SK-N-SH (cell line): ENCODE measurements around the gene KY. TPM values are rescaled to one million over a fixed set of nuclear protein-coding genes. Genes with fewer than 3 reads are reported as not detected.

Source experiments
- CTCF ChIA-PET: fragments of 300-600, 350-600 bp; formaldehyde crosslinking; extraction: SDS; loops from one replicate; lab custom pipeline; 2021; lab: Yijun Ruan, JAX
- POLR2A ChIA-PET: fragments of 350-600 bp; sonication (Branson Sonifier 250); formaldehyde crosslinking; extraction: SDS; loops from one replicate; lab custom pipeline; 2020; ENCODE audit warnings: antibody characterized with exemption, inconsistent platforms; lab: Yijun Ruan, JAX
- DNase-seq: peaks from one replicate; pipeline ENCODE4 v3.0.0; 2012
- H2AFZ ChIP-seq: fragments of 200-600 bp; sonication (generic); 2 replicates; pipeline ENCODE4 v1.8.1; 2016; ENCODE audit warnings: antibody characterized with exemption, mild to moderate bottlenecking, low read depth
- H3F3A ChIP-seq: fragments of 200-600 bp; sonication (generic); replicated peaks from 2 replicates; pipeline ENCODE3; 2016; ENCODE audit warnings: antibody characterized with exemption, mild to moderate bottlenecking; ENCODE audit not compliant: insufficient read depth
- H3K27ac ChIP-seq, 2 experiments: fragments of 200-500 bp in 1 of 2; fragments of 200-600 bp in 1 of 2; sonication (Bioruptor generic) in 1 of 2; sonication (generic), shearing (Covaris generic) in 1 of 2; 2 replicates each; pipeline versions ENCODE4 v1.5.1 to v1.6.1; 2014 to 2016; ENCODE audit warnings: low read depth in 2 of 2, inconsistent platforms in 1 of 2, low read length in 1 of 2, mild to moderate bottlenecking in 1 of 2, mixed read lengths in 1 of 2
- H3K27me3 ChIP-seq: fragments of 200-600 bp; sonication (generic), shearing (Covaris generic); 2 replicates; pipeline ENCODE4 v1.6.1; 2016; ENCODE audit warnings: mixed run types; ENCODE audit not compliant: insufficient read depth
- H3K36me3 ChIP-seq, 2 experiments: fragments of 200-500 bp in 1 of 2; fragments of 200-600 bp in 1 of 2; sonication (Bioruptor generic) in 1 of 2; sonication (generic) in 1 of 2; replicated peaks in 1 of 2; 2 replicates each; pipeline versions ENCODE3 to v1.5.1; 2014 to 2016; ENCODE audit warnings: low read length in 1 of 2, mild to moderate bottlenecking in 1 of 2; ENCODE audit not compliant: insufficient read depth in 2 of 2, control insufficient read depth in 1 of 2
- H3K4me1 ChIP-seq, 2 experiments: fragments of 200-500 bp in 1 of 2; fragments of 200-600 bp in 1 of 2; sonication (Bioruptor generic) in 1 of 2; sonication (generic), shearing (Covaris generic) in 1 of 2; 2 replicates each; pipeline versions ENCODE4 v1.5.1 to v1.6.1; 2014 to 2016; ENCODE audit warnings: low read depth in 1 of 2, low read length in 1 of 2, mixed run types in 1 of 2; ENCODE audit not compliant: insufficient read depth in 2 of 2, control insufficient read depth in 1 of 2
- H3K4me2 ChIP-seq: fragments of 200-600 bp; sonication (generic), shearing (Covaris generic); 2 replicates; pipeline ENCODE4 v1.6.1; 2017; ENCODE audit warnings: mixed run types
- H3K4me3 ChIP-seq, 2 experiments: fragments of 200-500 bp in 1 of 2; fragments of 200-600 bp in 1 of 2; sonication (Bioruptor generic) in 1 of 2; sonication (generic), shearing (Covaris generic) in 1 of 2; 2 replicates each; pipeline versions ENCODE4 v1.5.1 to v1.8.1; 2014 to 2016; ENCODE audit warnings: low read depth in 2 of 2, inconsistent platforms in 1 of 2, low read length in 1 of 2, mild to moderate bottlenecking in 1 of 2, mixed read lengths in 1 of 2, moderate library complexity in 1 of 2
- H3K79me2 ChIP-seq: fragments of 200-600 bp; sonication (generic); 2 replicates; pipeline ENCODE4 v1.8.1; 2017; ENCODE audit warnings: mild to moderate bottlenecking; ENCODE audit not compliant: insufficient read depth
- H3K9ac ChIP-seq: fragments of 200-600 bp; sonication (generic); 2 replicates; pipeline ENCODE4 v1.6.1; 2017; ENCODE audit warnings: mixed run types
- H3K9me2 ChIP-seq: fragments of 200-600 bp; sonication (generic); 2 replicates; pipeline ENCODE4 v1.6.1; 2017; ENCODE audit warnings: mixed run types
- H3K9me3 ChIP-seq: fragments of 200-600 bp; sonication (generic); 2 replicates; pipeline ENCODE4 v1.6.1; 2017; ENCODE audit warnings: mixed run types, mild to moderate bottlenecking, moderate library complexity
- H4K20me1 ChIP-seq: fragments of 200-600 bp; sonication (generic); 2 replicates; pipeline ENCODE4 v1.6.1; 2017; ENCODE audit warnings: mild to moderate bottlenecking, mixed run types; ENCODE audit not compliant: insufficient read depth
- ELF1 ChIP-seq: IDR thresholded peaks from 2 replicates; pipeline ENCODE4 v1.4.0; 2012
- EZH2phosphoT487 ChIP-seq: fragments of 200-600 bp; sonication (generic); IDR thresholded peaks from 2 replicates; pipeline ENCODE4 v1.6.1; 2017; ENCODE audit warnings: low read depth, mixed run types, mild to moderate bottlenecking, antibody characterized with exemption, moderate library complexity, borderline replicate concordance
- FOSL2 ChIP-seq: IDR thresholded peaks from 2 replicates; pipeline ENCODE4 v1.4.0; 2012; ENCODE audit warnings: low read depth, mild to moderate bottlenecking, moderate library complexity, borderline replicate concordance
- FOXJ3 ChIP-seq: sonication (generic); formaldehyde crosslinking; IDR thresholded peaks from 2 replicates; pipeline ENCODE4 v1.5.1; 2020; ENCODE audit warnings: mild to moderate bottlenecking, missing genetic modification reagents
- FOXM1 ChIP-seq: IDR thresholded peaks from 2 replicates; pipeline ENCODE4 v1.4.0; 2012; ENCODE audit warnings: low read depth, mild to moderate bottlenecking
- GABPA ChIP-seq: IDR thresholded peaks from 2 replicates; pipeline ENCODE4 v1.4.0; 2012; ENCODE audit warnings: low read depth, mild to moderate bottlenecking
- GATA2 ChIP-seq: sonication (generic); formaldehyde crosslinking; IDR thresholded peaks from 2 replicates; pipeline ENCODE4 v1.5.0; 2020; ENCODE audit warnings: mild to moderate bottlenecking, missing genetic modification reagents
- MAX ChIP-seq: IDR thresholded peaks from 2 replicates; pipeline ENCODE4 v1.4.0; 2012; ENCODE audit warnings: low read depth
- MEF2A ChIP-seq: IDR thresholded peaks from 2 replicates; pipeline ENCODE4 v1.4.0; 2012; ENCODE audit warnings: low read depth, borderline replicate concordance
- MXI1 ChIP-seq: IDR thresholded peaks from 2 replicates; pipeline ENCODE4 v1.6.1; 2012; ENCODE audit warnings: mild to moderate bottlenecking, low read depth, low read length, improper control_type of control experiment
- NFIC ChIP-seq: IDR thresholded peaks from 2 replicates; pipeline ENCODE4 v1.4.0; 2012; ENCODE audit warnings: borderline replicate concordance
- NRF1 ChIP-seq: IDR thresholded peaks from 2 replicates; pipeline ENCODE4 v1.6.1; 2012; ENCODE audit warnings: low read depth, mild to moderate bottlenecking, low read length
- POLR2AphosphoS5 ChIP-seq: IDR thresholded peaks from 2 replicates; pipeline ENCODE4 v1.6.1; 2012; ENCODE audit warnings: low read depth, low read length
- RXRA ChIP-seq: IDR thresholded peaks from 2 replicates; pipeline ENCODE4 v1.4.0; 2012; ENCODE audit warnings: low read depth, mild to moderate bottlenecking, borderline replicate concordance
- SIN3A ChIP-seq: IDR thresholded peaks from 2 replicates; pipeline ENCODE4 v1.6.1; 2012; ENCODE audit warnings: low read depth, mild to moderate bottlenecking, low read length, moderate library complexity, borderline replicate concordance
- SMC3 ChIP-seq: IDR thresholded peaks from 2 replicates; pipeline ENCODE4 v1.6.1; 2012; ENCODE audit warnings: low read depth, low read length, improper control_type of control experiment
- TAF1 ChIP-seq: IDR thresholded peaks from 2 replicates; pipeline ENCODE4 v1.6.1; 2012; ENCODE audit warnings: low read depth, mild to moderate bottlenecking, low read length, moderate library complexity, borderline replicate concordance
- TCF12 ChIP-seq: IDR thresholded peaks from 2 replicates; pipeline ENCODE4 v1.4.0; 2012
- USF1 ChIP-seq: IDR thresholded peaks from 2 replicates; pipeline ENCODE4 v1.4.0; 2012; ENCODE audit warnings: low read depth, borderline replicate concordance
- YY1 ChIP-seq: IDR thresholded peaks from 2 replicates; pipeline ENCODE4 v1.4.0; 2012; ENCODE audit warnings: low read depth, mild to moderate bottlenecking
- WGBS: methylation state at CpG from one replicate; pipeline ENCODE4 v1.1.6; 2017; ENCODE audit warnings: low lambda C conversion rate; 5-methylcytosine and 5-hydroxymethylcytosine counted together
- polyA plus RNA-seq, 3 experiments: library from polyadenylated mRNA; depleted of rRNA; stranded (reverse); fragments of >200 nt; gene quantifications; 2 replicates each; pipeline ENCODE4 v1.2.3, GENCODE V29; 2012
- TF ChIP-seq, protein P1 (sequence below): IDR thresholded peaks from 2 replicates; pipeline ENCODE4 v1.6.1; 2012; ENCODE audit warnings: mild to moderate bottlenecking, low read depth, low read length, moderate library complexity

The KY gene
- polyA plus RNA-seq, 1 of the 3 experiments (the other 2 are of a cell fraction), result 2.4 TPM

DNA sequence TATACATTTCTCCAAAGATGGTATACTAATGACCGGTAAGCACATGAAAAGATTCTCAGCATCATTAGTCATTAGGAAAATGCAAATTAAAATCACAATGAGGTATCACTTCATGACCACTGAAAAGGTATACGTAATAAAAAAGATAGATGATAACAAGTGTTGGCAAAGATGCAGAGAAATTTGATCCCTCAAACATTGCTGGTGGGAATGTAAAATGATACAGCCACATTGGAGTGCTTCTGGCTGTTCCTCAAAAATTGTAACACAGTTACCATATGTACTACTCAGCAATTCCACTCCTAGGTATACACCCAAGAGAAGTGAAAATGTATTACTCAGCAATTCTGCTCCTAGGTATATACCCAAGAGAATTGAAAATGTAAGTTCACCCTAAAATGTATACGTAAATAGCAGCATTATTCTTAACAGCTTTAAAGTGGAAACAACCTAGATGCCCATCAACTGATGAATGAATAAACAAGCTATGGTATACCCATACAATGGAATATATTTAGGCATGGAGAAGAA, 25.0 kb upstream of the KY start:
- Histone ChIP-seq H2AFZ (no peak overlapping the region), H3K4me1 (no peaks in the 10 kb centered on the region), H3K9me3 (peaks cover 10% of the 10 kb centered on the region), H3K4me2 (no peak overlapping the region), H3K9ac (no peak overlapping the region), H3K27me3 (no peaks in the 10 kb centered on the region), H3K9me2 (no peaks in the 10 kb centered on the region), H3K79me2 (no peaks in the 10 kb centered on the region), H3K27ac (peak overlapping the region in 1 of 2 experiments; percentile 18; a peak in 1 of 4 replicates), H4K20me1 (no peaks in the 10 kb centered on the region), H3K36me3 (no peaks in the 10 kb centered on the region), H3K4me3 (no peak overlapping the region), H3F3A (peaks cover 18% of the 10 kb centered on the region)
- CTCF ChIA-PET, result no interaction called here
- no peak for TF ChIP-seq POLR2AphosphoS5
- no peak for TF ChIP-seq NFIC
- no peak for TF ChIP-seq SIN3A
- no peak for TF ChIP-seq MEF2A
- no peak for TF ChIP-seq TCF12
- TF ChIP-seq GABPA, result no peak
- no peak for TF ChIP-seq MXI1
- no peak for TF ChIP-seq GATA2 (CRISPR knock-in tag)
- DNase-seq, result no peak
- 74% methylated on average over 3 of the region's 3 CpGs for WGBS
- POLR2A ChIA-PET, result no interaction called here

DNA sequence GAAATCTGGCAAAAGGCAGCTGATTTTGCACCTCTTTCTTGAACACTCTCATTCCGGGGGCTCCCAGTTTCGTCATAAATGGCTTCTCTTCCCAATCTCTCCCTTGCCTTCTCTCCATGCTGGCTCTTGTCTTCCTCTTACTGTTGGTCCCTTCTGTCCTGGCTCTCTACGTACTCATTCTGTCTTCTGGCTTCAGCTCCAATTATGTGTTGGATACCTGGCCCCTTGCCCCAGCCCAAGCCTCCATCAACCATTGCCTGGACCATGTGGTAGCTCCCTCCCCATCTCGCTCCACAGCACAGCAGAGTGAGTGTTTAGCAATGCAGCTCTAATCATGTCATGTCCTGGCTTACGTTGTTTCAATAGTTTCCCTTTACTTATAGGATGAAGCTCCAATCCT, 21.7 kb upstream of the KY start:
- H3K4me1 ChIP-seq, result peaks cover 0 to under 1% of the 10 kb centered on the region in 2 experiments; a peak in 1 of 4 replicates
- H3K4me3 ChIP-seq, result no peak overlapping the region
- H3K27me3 ChIP-seq, result no peaks in the 10 kb centered on the region
- H3K9me2 ChIP-seq, result no peaks in the 10 kb centered on the region
- H3K9me3 ChIP-seq, result peaks cover 10% of the 10 kb centered on the region
- 77% methylated on average over 5 of the region's 5 CpGs for WGBS
- CTCF ChIA-PET, result interaction anchor here (0.6 to 1.1 kb wide), 3 partner anchors 16 to 304 kb away, joined by 3 read pairs; no protein-coding TSS in a partner anchor
- H3F3A ChIP-seq, result peaks cover 19% of the 10 kb centered on the region
- TF ChIP-seq SIN3A (no peak), USF1 (no peak), FOXJ3 (CRISPR knock-in tag) (no peak), EZH2phosphoT487 (no peak), TAF1 (no peak), NRF1 (no peak), FOXM1 (no peak), MXI1 (no peak), YY1 (no peak), FOSL2 (no peak), GABPA (no peak), NFIC (no peak), ELF1 (no peak), TCF12 (no peak), RXRA (no peak), SMC3 (no peak), GATA2 (CRISPR knock-in tag) (no peak), MAX (no peak)
- TF ChIP-seq, protein P1, sequence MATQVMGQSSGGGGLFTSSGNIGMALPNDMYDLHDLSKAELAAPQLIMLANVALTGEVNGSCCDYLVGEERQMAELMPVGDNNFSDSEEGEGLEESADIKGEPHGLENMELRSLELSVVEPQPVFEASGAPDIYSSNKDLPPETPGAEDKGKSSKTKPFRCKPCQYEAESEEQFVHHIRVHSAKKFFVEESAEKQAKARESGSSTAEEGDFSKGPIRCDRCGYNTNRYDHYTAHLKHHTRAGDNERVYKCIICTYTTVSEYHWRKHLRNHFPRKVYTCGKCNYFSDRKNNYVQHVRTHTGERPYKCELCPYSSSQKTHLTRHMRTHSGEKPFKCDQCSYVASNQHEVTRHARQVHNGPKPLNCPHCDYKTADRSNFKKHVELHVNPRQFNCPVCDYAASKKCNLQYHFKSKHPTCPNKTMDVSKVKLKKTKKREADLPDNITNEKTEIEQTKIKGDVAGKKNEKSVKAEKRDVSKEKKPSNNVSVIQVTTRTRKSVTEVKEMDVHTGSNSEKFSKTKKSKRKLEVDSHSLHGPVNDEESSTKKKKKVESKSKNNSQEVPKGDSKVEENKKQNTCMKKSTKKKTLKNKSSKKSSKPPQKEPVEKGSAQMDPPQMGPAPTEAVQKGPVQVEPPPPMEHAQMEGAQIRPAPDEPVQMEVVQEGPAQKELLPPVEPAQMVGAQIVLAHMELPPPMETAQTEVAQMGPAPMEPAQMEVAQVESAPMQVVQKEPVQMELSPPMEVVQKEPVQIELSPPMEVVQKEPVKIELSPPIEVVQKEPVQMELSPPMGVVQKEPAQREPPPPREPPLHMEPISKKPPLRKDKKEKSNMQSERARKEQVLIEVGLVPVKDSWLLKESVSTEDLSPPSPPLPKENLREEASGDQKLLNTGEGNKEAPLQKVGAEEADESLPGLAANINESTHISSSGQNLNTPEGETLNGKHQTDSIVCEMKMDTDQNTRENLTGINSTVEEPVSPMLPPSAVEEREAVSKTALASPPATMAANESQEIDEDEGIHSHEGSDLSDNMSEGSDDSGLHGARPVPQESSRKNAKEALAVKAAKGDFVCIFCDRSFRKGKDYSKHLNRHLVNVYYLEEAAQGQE, result no peak
- H3K27ac ChIP-seq, result no peak overlapping the region
- POLR2A ChIA-PET, result no interaction called here
- no peaks in the 10 kb centered on the region for H4K20me1 ChIP-seq
- H2AFZ ChIP-seq, result no peak overlapping the region
- H3K36me3 ChIP-seq, result no peaks in the 10 kb centered on the region
- H3K79me2 ChIP-seq, result no peaks in the 10 kb centered on the region
- H3K9ac ChIP-seq, result no peak overlapping the region
- DNase-seq, result no peak
- no peak overlapping the region for H3K4me2 ChIP-seq
